ENCODE results near the gene ARHGAP6.

The ARHGAP6 gene

DNA sequence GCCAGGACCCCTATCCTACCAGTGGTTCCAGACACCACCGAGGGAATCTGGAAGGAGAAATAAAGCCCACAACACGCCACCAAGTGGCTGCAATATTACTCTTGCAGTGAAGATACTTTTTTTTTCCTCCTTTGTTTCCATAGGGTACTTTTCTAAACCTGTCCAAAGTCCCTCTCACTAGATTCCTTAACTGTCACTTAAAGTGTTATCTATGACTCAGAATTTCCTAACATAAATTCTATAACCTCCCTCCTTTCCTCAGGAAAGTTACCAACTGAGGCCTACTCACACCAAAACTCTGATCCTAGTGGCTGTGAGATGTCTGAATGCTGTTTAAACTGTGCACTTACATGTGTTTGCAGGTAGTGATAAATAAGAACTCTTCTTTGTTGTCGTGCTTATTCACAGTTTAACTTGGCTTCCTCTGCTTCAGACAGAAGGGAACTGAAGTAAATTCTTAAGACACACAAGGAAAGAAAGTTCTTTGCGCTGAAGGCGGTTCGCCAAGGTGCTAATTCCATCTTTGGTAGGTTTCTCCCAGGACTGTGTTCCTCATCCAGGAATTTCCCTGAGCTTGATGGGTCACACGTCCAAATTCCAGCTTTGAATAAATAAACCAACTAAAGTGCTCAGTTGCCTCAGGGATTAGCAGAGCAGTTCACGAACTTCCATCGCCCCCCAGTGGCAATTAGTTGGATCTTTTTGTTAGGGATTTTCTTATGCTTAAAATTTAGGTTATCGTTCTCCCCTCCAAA is 565.3 kb downstream of the ARHGAP6 start:
- Histone ChIP-seq H3K9me3 (ENCODE audit: control extremely low read depth in 1 of 5, control insufficient read depth in 4 of 5, insufficient read depth in 2 of 5, low read depth in 1 of 5, low read length in 4 of 5) (no peaks in the 10 kb centered on the region), H3K4me1 (ENCODE audit: control extremely low read depth in 1 of 4, control insufficient read depth in 4 of 4, insufficient read depth in 4 of 4, low read length in 3 of 4) (no peaks in the 10 kb centered on the region), H3K4me3 (ENCODE audit: control insufficient read depth in 1 of 7, extremely low read depth in 1 of 7, insufficient read depth in 4 of 7, low read depth in 2 of 7, low read length in 6 of 7) (no peak overlapping the region), H3K27ac (ENCODE audit: insufficient read depth in 1 of 2, low read depth in 1 of 2, low read length in 2 of 2, poor library complexity in 1 of 2, severe bottlenecking in 2 of 2) (no peak overlapping the region), H3K36me3 (ENCODE audit: control insufficient read depth in 4 of 4, insufficient read depth in 4 of 4, low read length in 3 of 4) (no peaks in the 10 kb centered on the region), H3K27me3 (replicated peaks in 2 of 5; ENCODE audit: control insufficient read depth in 4 of 5, insufficient read depth in 5 of 5, low read length in 4 of 5) (no peaks in the 10 kb centered on the region)
- WGBS (ENCODE audit: insufficient coverage) = 79% methylated on average over 7 of the region's 10 CpGs
- no peak for DNase-seq
- POLR2A ChIA-PET = no interaction called here
- CTCF ChIA-PET = no interaction called here

DNA sequence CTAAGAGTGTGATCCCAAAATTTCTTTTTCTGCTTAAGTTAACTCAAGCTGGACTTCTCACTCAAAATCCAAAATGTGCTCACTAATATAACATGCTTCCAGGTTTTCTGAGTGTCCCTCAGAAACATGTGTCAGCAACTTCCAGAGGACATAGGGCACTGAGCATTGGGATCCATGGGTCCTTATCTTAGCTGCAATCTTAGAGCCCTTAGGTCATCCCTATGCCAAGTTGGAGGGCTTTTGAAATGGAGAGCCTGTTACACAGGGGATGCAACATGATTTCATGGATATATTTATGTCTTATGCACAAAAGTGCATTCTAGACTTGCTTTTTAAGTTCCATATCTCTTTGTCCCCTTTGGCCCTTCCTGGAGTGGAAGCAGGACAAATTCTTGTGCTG is 566.3 kb downstream of the ARHGAP6 start:
- CTCF ChIA-PET = no interaction called here

DNA sequence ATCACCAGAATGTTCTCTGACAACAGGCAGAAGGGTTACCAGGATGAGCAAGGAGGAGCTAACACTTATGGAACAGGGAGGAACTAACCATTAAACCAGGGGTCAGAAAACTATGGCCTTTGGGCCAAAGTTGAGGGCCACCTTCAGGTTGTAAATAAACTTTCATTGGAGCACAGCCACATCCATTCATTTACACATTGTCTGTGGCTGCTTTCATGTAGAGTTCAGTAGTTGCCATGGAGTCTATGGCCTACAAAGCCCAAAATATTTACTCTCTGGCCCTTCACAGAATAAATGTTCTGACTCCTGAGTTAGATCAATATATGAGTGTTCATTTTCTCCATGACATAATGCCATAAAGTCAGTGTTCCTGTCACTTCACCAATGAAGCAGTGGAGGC is 567.8 kb downstream of the ARHGAP6 start:
- no peaks in the 10 kb centered on the region for H3K9me3 ChIP-seq (ENCODE audit: control extremely low read depth in 1 of 5, control insufficient read depth in 4 of 5, insufficient read depth in 2 of 5, low read depth in 1 of 5, low read length in 4 of 5)
- no peak for DNase-seq
- ChIA-PET CTCF (no interaction called here), POLR2A (no interaction called here)
- H3K27me3 ChIP-seq (replicated peaks in 2 of 5; ENCODE audit: control insufficient read depth in 4 of 5, insufficient read depth in 5 of 5, low read length in 4 of 5) = no peaks in the 10 kb centered on the region
- H3K4me1 ChIP-seq (ENCODE audit: control extremely low read depth in 1 of 4, control insufficient read depth in 4 of 4, insufficient read depth in 4 of 4, low read length in 3 of 4) = no peaks in the 10 kb centered on the region
- no peaks in the 10 kb centered on the region for H3K36me3 ChIP-seq (ENCODE audit: control insufficient read depth in 4 of 4, insufficient read depth in 4 of 4, low read length in 3 of 4)
- H3K4me3 ChIP-seq (ENCODE audit: control insufficient read depth in 1 of 7, extremely low read depth in 1 of 7, insufficient read depth in 4 of 7, low read depth in 2 of 7, low read length in 6 of 7) = no peak overlapping the region
- no peak overlapping the region for H3K27ac ChIP-seq (ENCODE audit: insufficient read depth in 1 of 2, low read depth in 1 of 2, low read length in 2 of 2, poor library complexity in 1 of 2, severe bottlenecking in 2 of 2)

More for the DNA sequence above, 566.3 kb downstream of the ARHGAP6 start:
- Histone ChIP-seq H3K4me1 (ENCODE audit: control extremely low read depth in 1 of 4, control insufficient read depth in 4 of 4, insufficient read depth in 4 of 4, low read length in 3 of 4) (no peaks in the 10 kb centered on the region), H3K36me3 (ENCODE audit: control insufficient read depth in 4 of 4, insufficient read depth in 4 of 4, low read length in 3 of 4) (no peaks in the 10 kb centered on the region), H3K4me3 (ENCODE audit: control insufficient read depth in 1 of 7, extremely low read depth in 1 of 7, insufficient read depth in 4 of 7, low read depth in 2 of 7, low read length in 6 of 7) (no peak overlapping the region), H3K9me3 (ENCODE audit: control extremely low read depth in 1 of 5, control insufficient read depth in 4 of 5, insufficient read depth in 2 of 5, low read depth in 1 of 5, low read length in 4 of 5) (no peaks in the 10 kb centered on the region), H3K27me3 (replicated peaks in 2 of 5; ENCODE audit: control insufficient read depth in 4 of 5, insufficient read depth in 5 of 5, low read length in 4 of 5) (no peaks in the 10 kb centered on the region), H3K27ac (ENCODE audit: insufficient read depth in 1 of 2, low read depth in 1 of 2, low read length in 2 of 2, poor library complexity in 1 of 2, severe bottlenecking in 2 of 2) (no peak overlapping the region)
- POLR2A ChIA-PET = interaction anchor here (0.7 kb wide), 1 partner anchor 443 kb away, joined by 3 read pairs; no protein-coding TSS in a partner anchor
- no peak for DNase-seq

DNA sequence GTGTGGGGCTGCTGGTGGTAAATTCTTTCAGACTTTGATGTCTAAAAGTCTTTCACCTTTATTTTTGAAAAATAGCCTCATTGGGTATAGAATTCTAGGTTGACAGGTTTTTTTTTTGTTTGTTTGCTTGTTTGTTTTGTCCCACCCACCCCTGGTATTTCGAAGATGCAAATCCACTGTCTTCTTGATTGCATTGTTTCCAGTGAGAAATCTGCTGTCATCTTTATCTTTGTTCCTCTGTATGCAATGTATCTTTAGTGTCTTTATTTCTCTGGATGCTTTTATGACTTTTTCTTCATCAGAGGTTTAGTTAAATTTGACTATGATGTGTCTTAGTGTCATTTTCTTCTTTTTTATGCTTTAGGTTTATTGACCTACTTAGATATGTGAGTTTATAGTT is 575.9 kb downstream of the ARHGAP6 start:
- ChIA-PET CTCF (no interaction called here), POLR2A (no interaction called here)
- no peak overlapping the region for H3K4me3 ChIP-seq (ENCODE audit: control insufficient read depth in 1 of 7, extremely low read depth in 1 of 7, insufficient read depth in 4 of 7, low read depth in 2 of 7, low read length in 6 of 7)
- no peaks in the 10 kb centered on the region for H3K36me3 ChIP-seq (ENCODE audit: control insufficient read depth in 4 of 4, insufficient read depth in 4 of 4, low read length in 3 of 4)
- peak in 1 of 3 donors; percentile 8 for DNase-seq
- H3K9me3 ChIP-seq (ENCODE audit: control extremely low read depth in 1 of 5, control insufficient read depth in 4 of 5, insufficient read depth in 2 of 5, low read depth in 1 of 5, low read length in 4 of 5) = peaks cover 1 to 7% (median 2%) of the 10 kb centered on the region in 5 experiments
- no peak overlapping the region for H3K27ac ChIP-seq (ENCODE audit: insufficient read depth in 1 of 2, low read depth in 1 of 2, low read length in 2 of 2, poor library complexity in 1 of 2, severe bottlenecking in 2 of 2)
- H3K27me3 ChIP-seq (replicated peaks in 2 of 5; ENCODE audit: control insufficient read depth in 4 of 5, insufficient read depth in 5 of 5, low read length in 4 of 5) = no peaks in the 10 kb centered on the region
- H3K4me1 ChIP-seq (ENCODE audit: control extremely low read depth in 1 of 4, control insufficient read depth in 4 of 4, insufficient read depth in 4 of 4, low read length in 3 of 4) = no peaks in the 10 kb centered on the region
- WGBS (ENCODE audit: insufficient coverage) = no CpG with 5 or more reads among the region's 1 CpG
